ENCODE measurements around the gene TBX18.

The TBX18 gene

GRCh38 chr6:84764332-84765049 is at the start of gene TBX18:
TSS of gene TBX18 (minus strand) at chr6:84764598. CDS start at chr6:84764181, 417 bp downstream.
- DNase-seq (ENCODE audit: low read depth in 3 of 3), result no peak

GRCh38 chr6:84811351-84811750 is 47.0 kb upstream of the TBX18 start:
- DNase-seq (ENCODE audit: low read depth in 3 of 3), result no peak

GRCh38 chr6:84809455-84809854 is 45.1 kb upstream of the TBX18 start:
- DNase-seq (ENCODE audit: low read depth in 3 of 3), result no peak

- no peak for DNase-seq (ENCODE audit: low read depth in 3 of 3)
Measured at GRCh38 chr6:84808491-84809061, 44.2 kb upstream of the TBX18 start.

GRCh38 chr6:84805145-84805544 is 40.7 kb upstream of the TBX18 start:
- DNase-seq (ENCODE audit: low read depth in 3 of 3), result no peak

GRCh38 chr6:84804720-84805119 is 40.3 kb upstream of the TBX18 start:
- no peak for DNase-seq (ENCODE audit: low read depth in 3 of 3)

GRCh38 chr6:84801250-84801649 is 36.9 kb upstream of the TBX18 start:
- DNase-seq (ENCODE audit: low read depth in 3 of 3), result no peak

GRCh38 chr6:84798257-84798656 is 33.9 kb upstream of the TBX18 start:
- no peak for DNase-seq (ENCODE audit: low read depth in 3 of 3)

GRCh38 chr6:84796343-84796742 is 31.9 kb upstream of the TBX18 start:
- no peak for DNase-seq (ENCODE audit: low read depth in 3 of 3)

GRCh38 chr6:84791927-84792326 is 27.5 kb upstream of the TBX18 start:
- DNase-seq (ENCODE audit: low read depth in 3 of 3), result no peak

GRCh38 chr6:84791233-84791632 is 26.8 kb upstream of the TBX18 start:
- DNase-seq (ENCODE audit: low read depth in 3 of 3), result no peak

- DNase-seq (ENCODE audit: low read depth in 3 of 3), result no peak
Measured at GRCh38 chr6:84789170-84789569, 24.8 kb upstream of the TBX18 start.

GRCh38 chr6:84788689-84789088 is 24.3 kb upstream of the TBX18 start:
- DNase-seq (ENCODE audit: low read depth in 3 of 3), result no peak

GRCh38 chr6:84785671-84786070 is 21.3 kb upstream of the TBX18 start:
- DNase-seq (ENCODE audit: low read depth in 3 of 3), result no peak

- no peak for DNase-seq (ENCODE audit: low read depth in 3 of 3)
Measured at GRCh38 chr6:84779917-84780316, 15.5 kb upstream of the TBX18 start.

GRCh38 chr6:84779380-84779779 is 15.0 kb upstream of the TBX18 start:
- no peak for DNase-seq (ENCODE audit: low read depth in 3 of 3)

GRCh38 chr6:84777888-84778287 is 13.5 kb upstream of the TBX18 start:
- DNase-seq (ENCODE audit: low read depth in 3 of 3), result no peak

- no peak for DNase-seq (ENCODE audit: low read depth in 3 of 3)
Measured at GRCh38 chr6:84776392-84776791, 12.0 kb upstream of the TBX18 start.

- no peak for DNase-seq (ENCODE audit: low read depth in 3 of 3)
Measured at GRCh38 chr6:84775751-84776150, 11.4 kb upstream of the TBX18 start.

- no peak for DNase-seq (ENCODE audit: low read depth in 3 of 3)
Measured at GRCh38 chr6:84774985-84775284, 10.5 kb upstream of the TBX18 start.

GRCh38 chr6:84774157-84774984 is 10.0 kb upstream of the TBX18 start:
- DNase-seq (ENCODE audit: low read depth in 3 of 3), result no peak

- DNase-seq (ENCODE audit: low read depth in 3 of 3), result no peak
Measured at GRCh38 chr6:84773431-84774156, 9.2 kb upstream of the TBX18 start.

GRCh38 chr6:84773133-84773430 is 8.7 kb upstream of the TBX18 start:
- no peak for DNase-seq (ENCODE audit: low read depth in 3 of 3)
